H9 (cell line): Measurements from ENCODE around the gene ZNF286A. TPM values are rescaled to one million over a fixed set of nuclear protein-coding genes. Genes with fewer than 3 reads are reported as not detected.

Experiments used
- DNase-seq: peaks from one replicate; pipeline ENCODE4 v3.0.0-alpha.2; 2017
- H2AFZ ChIP-seq: one replicate; pipeline ENCODE4 v1.6.1; 2013; ENCODE audit warnings: mild to moderate bottlenecking, low read length, control low read depth, moderate library complexity
- H2AK5ac ChIP-seq: 2 replicates; pipeline ENCODE4 v1.6.1; 2013; ENCODE audit warnings: low read length, control low read depth, mixed read lengths; ENCODE audit not compliant: insufficient read length
- H2BK120ac ChIP-seq: one replicate; pipeline ENCODE4 v1.6.1; 2013; ENCODE audit warnings: low read depth, mild to moderate bottlenecking, low read length, control low read depth, inconsistent platforms; ENCODE audit not compliant: poor library complexity, severe bottlenecking
- H2BK12ac ChIP-seq: 2 replicates; pipeline ENCODE4 v1.6.1; 2013; ENCODE audit warnings: low read length, control low read depth, mixed read lengths, low read depth; ENCODE audit not compliant: insufficient read length
- H2BK15ac ChIP-seq: 2 replicates; pipeline ENCODE4 v1.6.1; 2013; ENCODE audit warnings: low read depth, low read length, control low read depth
- H2BK20ac ChIP-seq: one replicate; pipeline ENCODE4 v1.6.1; 2013; ENCODE audit warnings: low read depth, mild to moderate bottlenecking, low read length, control low read depth, inconsistent platforms; ENCODE audit not compliant: poor library complexity, severe bottlenecking
- H2BK5ac ChIP-seq: 2 replicates; pipeline ENCODE4 v1.6.1; 2013; ENCODE audit warnings: low read length, control low read depth, mixed read lengths; ENCODE audit not compliant: insufficient read length
- H3K14ac ChIP-seq: 2 replicates; pipeline ENCODE4 v1.6.1; 2013; ENCODE audit warnings: low read length, control low read depth; ENCODE audit not compliant: insufficient read depth
- H3K18ac ChIP-seq: 2 replicates; pipeline ENCODE4 v1.6.1; 2013; ENCODE audit warnings: low read depth, mild to moderate bottlenecking, mixed read lengths, low read length, control low read depth; ENCODE audit not compliant: insufficient read length
- H3K23ac ChIP-seq: 2 replicates; pipeline ENCODE4 v1.6.1; 2013; ENCODE audit warnings: low read length, control low read depth, mixed read lengths, low read depth; ENCODE audit not compliant: insufficient read length
- H3K23me2 ChIP-seq: 2 replicates; pipeline ENCODE4 v1.6.1; 2013; ENCODE audit warnings: low read depth, mild to moderate bottlenecking, mixed read lengths, low read length, control low read depth; ENCODE audit not compliant: insufficient read length, poor library complexity, severe bottlenecking
- H3K27ac ChIP-seq: 2 replicates; pipeline ENCODE4 v1.5.1; 2013; ENCODE audit warnings: low read length, control low read depth, mixed read lengths, low read depth; ENCODE audit not compliant: insufficient read length
- H3K27me3 ChIP-seq: 2 replicates; pipeline ENCODE4 v1.6.1; 2013; ENCODE audit warnings: low read length, control low read depth, inconsistent platforms; ENCODE audit not compliant: insufficient read depth
- H3K4ac ChIP-seq: 2 replicates; pipeline ENCODE4 v1.6.1; 2013; ENCODE audit warnings: low read depth, mild to moderate bottlenecking, control low read depth, inconsistent platforms, low read length, moderate library complexity
- H3K4me1 ChIP-seq: 2 replicates; pipeline ENCODE4 v1.6.1; 2013; ENCODE audit warnings: low read length, control low read depth, inconsistent platforms; ENCODE audit not compliant: insufficient read depth
- H3K4me2 ChIP-seq: 2 replicates; pipeline ENCODE4 v1.6.1; 2013; ENCODE audit warnings: low read length, control low read depth, mixed read lengths; ENCODE audit not compliant: insufficient read length, insufficient read depth
- H3K56ac ChIP-seq: 2 replicates; pipeline ENCODE4 v1.6.1; 2013; ENCODE audit warnings: low read depth, mild to moderate bottlenecking, mixed read lengths, low read length, control low read depth; ENCODE audit not compliant: insufficient read length
- H3K79me1 ChIP-seq: 2 replicates; pipeline ENCODE4 v1.6.1; 2013; ENCODE audit warnings: low read depth, mild to moderate bottlenecking, moderate library complexity, low read length, control low read depth, inconsistent platforms; ENCODE audit not compliant: insufficient read depth, poor library complexity, severe bottlenecking
- H3K79me2 ChIP-seq: 2 replicates; pipeline ENCODE4 v1.6.1; 2013; ENCODE audit warnings: low read length, control low read depth, inconsistent platforms; ENCODE audit not compliant: insufficient read depth
- H3K9ac ChIP-seq: 2 replicates; pipeline ENCODE4 v1.6.1; 2013; ENCODE audit warnings: low read length, control low read depth, mixed read lengths; ENCODE audit not compliant: insufficient read length; ENCODE audit errors: extremely low read depth
- H3K9me3 ChIP-seq: one replicate; pipeline ENCODE4 v1.6.1; 2013; ENCODE audit warnings: low read depth, low read length, inconsistent platforms; ENCODE audit not compliant: control insufficient read depth
- H3T11ph ChIP-seq: one replicate; pipeline ENCODE4 v1.6.1; 2013; ENCODE audit warnings: mild to moderate bottlenecking, low read length, control low read depth, inconsistent platforms
- H4K20me1 ChIP-seq: one replicate; pipeline ENCODE4 v1.6.1; 2013; ENCODE audit not compliant: control insufficient read depth, insufficient read length, insufficient read depth
- H4K5ac ChIP-seq: 2 replicates; pipeline ENCODE4 v1.6.1; 2013; ENCODE audit warnings: low read depth, mild to moderate bottlenecking, mixed read lengths, low read length, control low read depth; ENCODE audit not compliant: insufficient read length
- H4K8ac ChIP-seq: replicated peaks from 2 replicates; pipeline ENCODE4 v1.6.1; 2013; ENCODE audit warnings: low read length, control low read depth, mixed read lengths, low read depth; ENCODE audit not compliant: insufficient read length
- H4K91ac ChIP-seq: 2 replicates; pipeline ENCODE4 v1.6.1; 2013; ENCODE audit warnings: low read depth, mild to moderate bottlenecking, moderate library complexity, mixed read lengths, low read length, control low read depth; ENCODE audit not compliant: insufficient read length
- H3K27ac Mint-ChIP-seq, 3 experiments: 2 replicates in 2 of 3; 3 replicates in 1 of 3; pipeline ENCODE4 v1.8.0; 2020 to 2021; ENCODE audit warnings: mixed read lengths in 3 of 3, mild to moderate bottlenecking in 1 of 3, moderate library complexity in 1 of 3
- H3K27me3 Mint-ChIP-seq: 2 replicates; pipeline ENCODE4 v1.8.0; 2021; ENCODE audit warnings: low read depth, mild to moderate bottlenecking, moderate library complexity, mixed read lengths
- H3K36me3 Mint-ChIP-seq, 3 experiments: 2 replicates in 2 of 3; 3 replicates in 1 of 3; pipeline ENCODE4 v1.8.0; 2020 to 2021; ENCODE audit warnings: low read depth in 3 of 3, mixed read lengths in 3 of 3; ENCODE audit not compliant: insufficient read depth in 1 of 3
- H3K4me1 Mint-ChIP-seq, 2 experiments: 2 replicates each; pipeline ENCODE4 v1.8.0; 2020; ENCODE audit warnings: mixed read lengths in 2 of 2
- H3K4me3 Mint-ChIP-seq, 2 experiments: 2 replicates in 1 of 2; 3 replicates in 1 of 2; pipeline ENCODE4 v1.8.0; 2020 to 2021; ENCODE audit warnings: mild to moderate bottlenecking in 2 of 2, mixed read lengths in 2 of 2, moderate library complexity in 1 of 2
- H3K9me3 Mint-ChIP-seq, 2 experiments: 2 replicates in 1 of 2; 3 replicates in 1 of 2; pipeline ENCODE4 v1.8.0; 2020; ENCODE audit warnings: mild to moderate bottlenecking in 2 of 2, mixed read lengths in 2 of 2, moderate library complexity in 1 of 2
- WGBS: extraction: QIAGEN DNeasy Blood & Tissue Kit; methylation state at CpG from one replicate; pipeline ENCODE4 v1.1.7; 2013; ENCODE audit warnings: missing lambda C conversion rate, low lambda C conversion rate, mixed read lengths; ENCODE audit not compliant: insufficient read length; ENCODE audit errors: extremely low coverage; 5-methylcytosine and 5-hydroxymethylcytosine counted together
- total RNA-seq: library from RNA; stranded (reverse); gene quantifications from 2 replicates; pipeline ENCODE4 v1.2.1, GENCODE V29; 2021
- TF ChIP-seq, protein P1 (sequence below): fragments of 200-600 bp; sonication (generic); conservative IDR thresholded peaks from 3 replicates; pipeline ENCODE4 v1.8.0; 2021; ENCODE audit warnings: antibody characterized with exemption, mild to moderate bottlenecking

Gene ZNF286A
- total RNA-seq, 1 experiment from 2014 or later, result 101 TPM

DNA sequence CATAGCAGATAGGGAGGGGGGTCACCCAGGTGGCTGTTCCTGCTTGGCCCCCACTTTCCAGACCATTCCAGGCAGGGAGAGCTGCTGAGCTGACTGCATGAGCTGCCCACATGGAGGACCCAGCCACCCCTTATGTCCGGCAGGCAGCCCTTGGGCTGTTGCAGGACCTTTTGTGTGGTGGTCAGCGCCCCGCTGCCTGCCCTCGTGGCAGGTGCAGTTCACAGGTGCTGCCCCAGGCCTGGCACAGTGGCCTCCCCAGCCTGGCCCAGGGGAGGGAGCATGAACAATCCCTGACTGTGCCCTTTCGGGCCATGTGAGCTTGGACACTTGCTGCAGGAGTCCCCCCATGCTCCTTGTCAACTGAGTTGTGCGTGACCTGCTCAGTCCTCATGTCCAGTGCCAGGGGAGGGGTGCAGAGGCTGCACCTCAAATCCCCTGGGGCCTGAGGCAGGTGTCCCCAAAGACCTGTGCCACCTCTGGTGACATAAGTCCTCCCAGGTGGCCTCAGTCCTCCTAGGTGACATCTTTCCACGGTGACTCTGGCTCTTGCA, 41.1 kb downstream of the ZNF286A start:
- Histone ChIP-seq H3K23ac (no peak overlapping the region), H2BK120ac (no peak overlapping the region), H3K18ac (no peak overlapping the region), H3K79me1 (no peaks in the 10 kb centered on the region), H3K27ac (no peak overlapping the region), H4K5ac (no peak overlapping the region), H2BK15ac (no peak overlapping the region), H2BK5ac (no peak overlapping the region), H2BK12ac (no peak overlapping the region), H3T11ph (no peak overlapping the region), H3K79me2 (no peaks in the 10 kb centered on the region), H3K56ac (no peak overlapping the region), H2BK20ac (no peak overlapping the region), H3K4me1 (no peaks in the 10 kb centered on the region), H4K8ac (no peak overlapping the region), H3K9ac (no peak overlapping the region), H2AFZ (no peak overlapping the region), H4K91ac (no peak overlapping the region), H3K9me3 (no peaks in the 10 kb centered on the region), H3K4ac (no peak overlapping the region), H4K20me1 (no peaks in the 10 kb centered on the region), H3K4me2 (no peak overlapping the region), H3K27me3 (no peaks in the 10 kb centered on the region), H3K14ac (no peak overlapping the region), H2AK5ac (no peak overlapping the region), H3K23me2 (no peaks in the 10 kb centered on the region)
- H3K27ac Mint-ChIP-seq, result no peak overlapping the region
- no peaks in the 10 kb centered on the region for H3K36me3 Mint-ChIP-seq
- TF ChIP-seq, protein P1, sequence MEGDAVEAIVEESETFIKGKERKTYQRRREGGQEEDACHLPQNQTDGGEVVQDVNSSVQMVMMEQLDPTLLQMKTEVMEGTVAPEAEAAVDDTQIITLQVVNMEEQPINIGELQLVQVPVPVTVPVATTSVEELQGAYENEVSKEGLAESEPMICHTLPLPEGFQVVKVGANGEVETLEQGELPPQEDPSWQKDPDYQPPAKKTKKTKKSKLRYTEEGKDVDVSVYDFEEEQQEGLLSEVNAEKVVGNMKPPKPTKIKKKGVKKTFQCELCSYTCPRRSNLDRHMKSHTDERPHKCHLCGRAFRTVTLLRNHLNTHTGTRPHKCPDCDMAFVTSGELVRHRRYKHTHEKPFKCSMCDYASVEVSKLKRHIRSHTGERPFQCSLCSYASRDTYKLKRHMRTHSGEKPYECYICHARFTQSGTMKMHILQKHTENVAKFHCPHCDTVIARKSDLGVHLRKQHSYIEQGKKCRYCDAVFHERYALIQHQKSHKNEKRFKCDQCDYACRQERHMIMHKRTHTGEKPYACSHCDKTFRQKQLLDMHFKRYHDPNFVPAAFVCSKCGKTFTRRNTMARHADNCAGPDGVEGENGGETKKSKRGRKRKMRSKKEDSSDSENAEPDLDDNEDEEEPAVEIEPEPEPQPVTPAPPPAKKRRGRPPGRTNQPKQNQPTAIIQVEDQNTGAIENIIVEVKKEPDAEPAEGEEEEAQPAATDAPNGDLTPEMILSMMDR, result no peak
- DNase-seq, result no peak
- H3K9me3 Mint-ChIP-seq, result no peaks in the 10 kb centered on the region
- no CpG with 5 or more reads among the region's 7 CpGs for WGBS
- H3K4me1 Mint-ChIP-seq, result no peaks in the 10 kb centered on the region
- H3K4me3 Mint-ChIP-seq, result no peak overlapping the region
- H3K27me3 Mint-ChIP-seq, result peaks cover 2% of the 10 kb centered on the region
